HepG2 (cell line): ENCODE results near the gene SH3D19. TPM values are rescaled to one million over a fixed set of nuclear protein-coding genes. Genes with fewer than 3 reads are reported as not detected.

Source experiments
- ATF2 ChIP-seq: sonication (generic); formaldehyde crosslinking; IDR thresholded peaks from 2 replicates; pipeline ENCODE4 v1.4.0; 2020; ENCODE audit warnings: missing genetic modification reagents
- E2F5 ChIP-seq: sonication (generic); formaldehyde crosslinking; conservative IDR thresholded peaks from 2 replicates; pipeline ENCODE4 v1.4.0; 2020; ENCODE audit warnings: missing genetic modification reagents
- HMGXB4 ChIP-seq, 2 experiments: sonication (generic) in 1 of 2; formaldehyde crosslinking in 1 of 2; IDR thresholded peaks; 2 replicates each; pipeline versions ENCODE4 v1.4.0 to v1.6.1; 2018 to 2020; ENCODE audit warnings: missing genetic modification reagents in 2 of 2, borderline replicate concordance in 1 of 2, low read depth in 1 of 2, mild to moderate bottlenecking in 1 of 2, missing biosample characterization in 1 of 2
- MED8 ChIP-seq: sonication (generic); formaldehyde crosslinking; IDR thresholded peaks from 2 replicates; pipeline ENCODE4 v1.8.1; 2023; ENCODE audit warnings: mild to moderate bottlenecking, missing genetic modification reagents; ENCODE audit not compliant: insufficient replicate concordance
- MEIS1 ChIP-seq: sonication (generic); formaldehyde crosslinking; IDR thresholded peaks from 2 replicates; pipeline ENCODE4 v1.9.0; 2021; ENCODE audit warnings: mild to moderate bottlenecking, missing genetic modification reagents, moderate library complexity, borderline replicate concordance
- RFX1 ChIP-seq: fragments of 450-650 bp; IDR thresholded peaks from 2 replicates; pipeline ENCODE4 v1.6.1; 2017
- SP2 ChIP-seq: sonication (generic); formaldehyde crosslinking; IDR thresholded peaks from 2 replicates; pipeline ENCODE4 v1.5.1; 2020; ENCODE audit warnings: mild to moderate bottlenecking, missing genetic modification reagents
- ZHX1 ChIP-seq: sonication (generic); formaldehyde crosslinking; IDR thresholded peaks from 2 replicates; pipeline ENCODE4 v1.8.1; 2022; ENCODE audit warnings: low read depth, mild to moderate bottlenecking, missing genetic modification reagents
- ZNF318 ChIP-seq: sonication (generic); formaldehyde crosslinking; IDR thresholded peaks from 2 replicates; pipeline ENCODE4 v1.4.0; 2020; ENCODE audit warnings: mild to moderate bottlenecking, missing genetic modification reagents
- ZNF350 ChIP-seq: sonication (generic); formaldehyde crosslinking; IDR thresholded peaks from 2 replicates; pipeline ENCODE4 v1.4.0; 2020; ENCODE audit warnings: mild to moderate bottlenecking, low read depth, missing genetic modification reagents, borderline replicate concordance
- polyA plus RNA-seq, 8 experiments: library from polyadenylated mRNA; depleted of rRNA in 3 of 8; stranded (reverse) in 7 of 8; unstranded in 1 of 8; fragments of >200 nt; fragmentation: Illumina TruSeq in 4 of 8; extraction: Trizol in 4 of 8; gene quantifications; 2 replicates each; pipeline versions ENCODE4 v1.2.1 to v1.2.3, GENCODE V29; 2011 to 2016; ENCODE audit warnings: low read depth in 4 of 8, missing spikeins in 1 of 8, mixed read lengths in 1 of 8; ENCODE audit not compliant: insufficient read depth in 1 of 8
- total RNA-seq, 5 experiments: library from RNA; depleted of rRNA; stranded (reverse); fragments of >200 nt; fragmentation: Illumina TruSeq; extraction: Trizol; gene quantifications; 2 replicates each; pipeline ENCODE4 v1.2.3, GENCODE V29; 2016; ENCODE audit warnings: low read depth in 1 of 5
- TF ChIP-seq, protein P1 (sequence below): sonication (generic); formaldehyde crosslinking; IDR thresholded peaks from 2 replicates; pipeline ENCODE4 v1.8.0; 2022; ENCODE audit warnings: mild to moderate bottlenecking, missing genetic modification reagents, moderate library complexity
- TF ChIP-seq, protein P2 (sequence below): sonication (generic); formaldehyde crosslinking; IDR thresholded peaks from 2 replicates; pipeline ENCODE4 v1.4.0; 2020; ENCODE audit warnings: mild to moderate bottlenecking, low read depth, missing genetic modification reagents

Gene SH3D19
- total and polyA plus RNA-seq, 2 of the 13 experiments (the other 11 are each of a cell fraction or from before 2014, with no cell fraction given), result 31.2 to 38.0 TPM

GRCh38 chr4:151325949-151326246 lies 493 bp upstream of the SH3D19 start (continued):
- TF ChIP-seq ZNF318 (no peak), ATF2 (CRISPR knock-in tag) (no peak), MED8 (CRISPR knock-in tag) (peak; percentile 19), HMGXB4 (CRISPR knock-in tag; IDR thresholded peaks at IDR 0.05; ENCODE audit: borderline replicate concordance in 1 of 2, low read depth in 1 of 2) (no peak), ZHX1 (CRISPR knock-in tag) (no peak), E2F5 (CRISPR knock-in tag) (no peak), SP2 (CRISPR knock-in tag) (no peak), RFX1 (no peak), MEIS1 (no peak), ZNF350 (0 out of 2 replicates have a peak, but pooled peaks have one; percentile 7)
- TF ChIP-seq, protein P1, sequence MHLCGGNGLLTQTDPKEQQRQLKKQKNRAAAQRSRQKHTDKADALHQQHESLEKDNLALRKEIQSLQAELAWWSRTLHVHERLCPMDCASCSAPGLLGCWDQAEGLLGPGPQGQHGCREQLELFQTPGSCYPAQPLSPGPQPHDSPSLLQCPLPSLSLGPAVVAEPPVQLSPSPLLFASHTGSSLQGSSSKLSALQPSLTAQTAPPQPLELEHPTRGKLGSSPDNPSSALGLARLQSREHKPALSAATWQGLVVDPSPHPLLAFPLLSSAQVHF (CRISPR knock-in tag), result no peak
- TF ChIP-seq, protein P2, sequence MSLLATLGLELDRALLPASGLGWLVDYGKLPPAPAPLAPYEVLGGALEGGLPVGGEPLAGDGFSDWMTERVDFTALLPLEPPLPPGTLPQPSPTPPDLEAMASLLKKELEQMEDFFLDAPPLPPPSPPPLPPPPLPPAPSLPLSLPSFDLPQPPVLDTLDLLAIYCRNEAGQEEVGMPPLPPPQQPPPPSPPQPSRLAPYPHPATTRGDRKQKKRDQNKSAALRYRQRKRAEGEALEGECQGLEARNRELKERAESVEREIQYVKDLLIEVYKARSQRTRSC, result no peak
